Measurements from ENCODE around the gene RNASE9. TPM values are rescaled to one million over a fixed set of nuclear protein-coding genes. Genes with fewer than 3 reads are reported as not detected.
"Not testable (repeated sequence)": the region's sequence is repeated elsewhere in the genome, so short reads cannot be mapped to it uniquely, and the experiment has no call there.

Gene RNASE9
- total RNA-seq, 2 donors from 2014 or later, result not detected

GRCh38 chr14:20567199-20567598, 6.4 kb upstream of the RNASE9 start:
- not testable (repeated sequence) for H3K4me3 Mint-ChIP-seq; ATAC-seq (replicated peaks in 1 of 2); H3K4me1 Mint-ChIP-seq (ENCODE audit: low read depth); H3K9me3 Mint-ChIP-seq; H3K27me3 Mint-ChIP-seq (ENCODE audit: low read depth); H3K36me3 Mint-ChIP-seq (ENCODE audit: insufficient read depth in 2 of 2); H3K27ac Mint-ChIP-seq; DNase-seq

DNA sequence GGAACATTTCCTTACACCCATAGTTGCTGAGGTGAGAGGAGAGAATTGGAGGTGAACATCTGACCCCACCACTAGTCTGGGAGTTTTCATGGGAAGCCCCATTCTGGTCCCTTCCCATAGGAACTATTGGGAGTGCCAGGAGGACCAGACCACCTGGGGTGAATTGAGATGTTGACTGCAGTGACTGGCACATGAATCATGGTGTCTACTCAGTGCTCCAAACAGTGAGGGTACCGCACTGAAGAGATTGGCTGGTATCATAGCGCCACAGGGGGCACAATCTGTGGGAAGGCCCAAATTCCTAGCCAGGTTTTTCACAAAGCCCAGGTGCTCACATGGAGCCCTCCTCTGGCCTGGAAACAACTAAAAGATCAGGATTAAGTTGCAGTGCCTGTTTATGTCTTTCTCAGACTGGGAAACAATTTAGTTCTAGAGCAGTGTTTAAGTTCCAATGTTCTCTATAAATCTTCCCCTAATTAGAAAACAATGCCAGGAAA, 3.7 kb upstream of the RNASE9 start:
- peaks cover 0 to 1% of the 10 kb centered on the region in 2 donors for H3K36me3 Mint-ChIP-seq (ENCODE audit: insufficient read depth in 2 of 2)
- no peak for DNase-seq
- H3K4me1 Mint-ChIP-seq (ENCODE audit: low read depth), result no peaks in the 10 kb centered on the region
- no peak overlapping the region for H3K4me3 Mint-ChIP-seq
- H3K9me3 Mint-ChIP-seq, result peaks cover 5 to 8% of the 10 kb centered on the region in 2 donors
- no peaks in the 10 kb centered on the region for H3K27me3 Mint-ChIP-seq (ENCODE audit: low read depth)
- no peak for ATAC-seq (replicated peaks in 1 of 2)
- H3K27ac Mint-ChIP-seq, result no peak overlapping the region

DNA sequence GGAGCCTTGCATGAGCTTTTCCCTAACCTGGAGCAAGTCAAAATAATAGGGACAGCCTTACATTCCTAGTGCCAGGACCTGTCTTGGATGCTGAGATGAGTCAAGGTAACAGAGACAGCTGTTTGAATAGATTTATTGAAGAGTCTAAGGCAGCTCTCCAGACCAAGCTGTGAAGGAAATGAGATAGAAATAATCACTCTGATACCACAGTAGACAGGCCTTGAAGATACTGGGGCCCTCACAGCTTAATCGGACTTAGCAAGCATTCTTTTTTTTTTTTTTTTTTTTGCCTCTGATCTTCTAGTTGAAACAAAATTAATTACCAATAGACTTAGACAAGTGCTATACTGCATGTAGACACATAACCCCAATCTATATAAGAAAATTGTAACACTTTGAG, 3.1 kb upstream of the RNASE9 start:
- H3K27ac Mint-ChIP-seq, result no peak overlapping the region
- no peak for ATAC-seq (replicated peaks in 1 of 2)

GRCh38 chr14:20559461-20559904, 1.4 kb downstream of the RNASE9 start:
- H3K36me3 Mint-ChIP-seq (ENCODE audit: insufficient read depth in 2 of 2), result no peaks in the 10 kb centered on the region
- DNase-seq (no peak), ATAC-seq (replicated peaks in 1 of 2) (no peak)
- H3K4me1 Mint-ChIP-seq (ENCODE audit: low read depth), result no peaks in the 10 kb centered on the region
- no peaks in the 10 kb centered on the region for H3K27me3 Mint-ChIP-seq (ENCODE audit: low read depth)
- no peak overlapping the region for H3K27ac Mint-ChIP-seq
- H3K4me3 Mint-ChIP-seq, result no peak overlapping the region
- no peaks in the 10 kb centered on the region for H3K9me3 Mint-ChIP-seq

More for the DNA sequence above, 3.1 kb upstream of the RNASE9 start:
- Mint-ChIP-seq H3K9me3 (peaks cover 5 to 8% of the 10 kb centered on the region in 2 donors), H3K27me3 (ENCODE audit: low read depth) (no peaks in the 10 kb centered on the region), H3K4me3 (no peak overlapping the region), H3K4me1 (ENCODE audit: low read depth) (no peaks in the 10 kb centered on the region), H3K36me3 (ENCODE audit: insufficient read depth in 2 of 2) (peaks cover 0 to 1% of the 10 kb centered on the region in 2 donors)
- DNase-seq, result no peak

- Mint-ChIP-seq H3K9me3 (peaks cover 0 to 2% of the 10 kb centered on the region in 2 donors), H3K36me3 (ENCODE audit: insufficient read depth in 2 of 2) (no peaks in the 10 kb centered on the region)
- no peak for ATAC-seq (replicated peaks in 1 of 2)
These were observed 3.7 kb downstream of the RNASE9 start for GRCh38 chr14:20557212-20557542.

GRCh38 chr14:20556500-20557211, 4.2 kb downstream of the RNASE9 start:
- Mint-ChIP-seq H3K4me1 (ENCODE audit: low read depth) (no peaks in the 10 kb centered on the region), H3K36me3 (ENCODE audit: insufficient read depth in 2 of 2) (no peaks in the 10 kb centered on the region), H3K27ac (no peak overlapping the region), H3K27me3 (ENCODE audit: low read depth) (no peaks in the 10 kb centered on the region), H3K9me3 (peaks cover 0 to 2% of the 10 kb centered on the region in 2 donors), H3K4me3 (no peak overlapping the region)
- ATAC-seq (replicated peaks in 1 of 2) (no peak), DNase-seq (no peak)

More at GRCh38 chr14:20557212-20557542, 3.7 kb downstream of the RNASE9 start:
- Mint-ChIP-seq H3K27me3 (ENCODE audit: low read depth) (no peaks in the 10 kb centered on the region), H3K27ac (no peak overlapping the region), H3K4me3 (no peak overlapping the region), H3K4me1 (ENCODE audit: low read depth) (no peaks in the 10 kb centered on the region)
- DNase-seq, result no peak

DNA sequence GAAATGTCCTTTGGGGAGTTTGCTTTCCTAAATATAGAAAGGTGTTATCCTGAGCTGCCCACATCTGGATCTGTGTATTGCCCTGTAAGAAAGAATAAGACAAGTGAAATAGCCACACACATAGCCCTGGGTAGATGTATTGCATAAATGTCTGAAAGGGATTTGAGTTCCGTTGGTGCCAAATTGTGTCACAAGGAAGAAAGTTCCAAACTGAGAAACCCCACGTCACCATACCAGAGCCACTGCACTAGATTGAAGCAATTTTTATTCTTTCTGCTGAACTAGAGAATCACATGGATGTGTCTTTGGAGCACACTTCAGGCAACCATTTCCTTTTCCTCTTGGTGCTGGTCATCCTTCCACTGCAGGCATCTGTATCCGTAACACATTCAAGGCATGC, 5.0 kb downstream of the RNASE9 start:
- Mint-ChIP-seq H3K27me3 (ENCODE audit: low read depth) (no peaks in the 10 kb centered on the region), H3K9me3 (peaks cover 0 to 2% of the 10 kb centered on the region in 2 donors), H3K36me3 (ENCODE audit: insufficient read depth in 2 of 2) (no peaks in the 10 kb centered on the region), H3K4me1 (ENCODE audit: low read depth) (no peaks in the 10 kb centered on the region), H3K27ac (no peak overlapping the region), H3K4me3 (no peak overlapping the region)
- DNase-seq (no peak), ATAC-seq (replicated peaks in 1 of 2) (no peak)

- no peak for DNase-seq
These were observed 7.8 kb downstream of the RNASE9 start for GRCh38 chr14:20553024-20553423.

GRCh38 chr14:20551606-20552005, 9.2 kb downstream of the RNASE9 start:
- Mint-ChIP-seq H3K27ac (peak overlapping the region; percentile 19), H3K4me3 (no peak overlapping the region), H3K27me3 (ENCODE audit: low read depth) (peaks cover 6% of the 10 kb centered on the region), H3K9me3 (peaks cover 0 to 2% of the 10 kb centered on the region in 2 donors), H3K4me1 (ENCODE audit: low read depth) (no peaks in the 10 kb centered on the region), H3K36me3 (ENCODE audit: insufficient read depth in 2 of 2) (no peaks in the 10 kb centered on the region)
- ATAC-seq (replicated peaks in 1 of 2) (no peak), DNase-seq (no peak)

More at GRCh38 chr14:20553024-20553423, 7.8 kb downstream of the RNASE9 start:
- H3K27me3 Mint-ChIP-seq (ENCODE audit: low read depth), result no peaks in the 10 kb centered on the region
- no peak overlapping the region for H3K27ac Mint-ChIP-seq
- no peaks in the 10 kb centered on the region for H3K36me3 Mint-ChIP-seq (ENCODE audit: insufficient read depth in 2 of 2)
- no peak for ATAC-seq (replicated peaks in 1 of 2)
- H3K9me3 Mint-ChIP-seq, result peaks cover 0 to 2% of the 10 kb centered on the region in 2 donors
- no peak overlapping the region for H3K4me3 Mint-ChIP-seq
- no peaks in the 10 kb centered on the region for H3K4me1 Mint-ChIP-seq (ENCODE audit: low read depth)

DNA sequence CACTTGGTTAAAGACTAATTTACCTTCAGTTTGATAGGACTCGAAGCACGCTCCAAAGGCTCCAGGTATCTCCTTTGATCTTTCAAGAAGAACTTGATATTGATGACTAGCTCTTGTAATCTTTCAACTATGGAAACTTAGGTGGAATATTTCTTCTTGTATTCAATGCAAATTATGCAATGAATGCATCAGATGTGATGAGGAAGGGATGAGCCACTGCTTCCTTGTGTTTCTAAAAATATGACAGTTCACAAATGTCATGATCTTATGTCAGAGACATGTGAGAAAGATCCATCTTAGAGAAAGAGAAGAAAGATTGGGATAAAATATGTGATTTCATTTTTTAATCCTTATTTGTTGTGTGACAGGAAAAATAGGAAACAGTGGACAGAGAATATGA, 9.9 kb downstream of the RNASE9 start:
- H3K27ac Mint-ChIP-seq, result no peak overlapping the region
- H3K4me1 Mint-ChIP-seq (ENCODE audit: low read depth), result no peaks in the 10 kb centered on the region
- H3K27me3 Mint-ChIP-seq (ENCODE audit: low read depth), result peaks cover 7% of the 10 kb centered on the region
- H3K9me3 Mint-ChIP-seq, result peaks cover 0 to 2% of the 10 kb centered on the region in 2 donors
- H3K36me3 Mint-ChIP-seq (ENCODE audit: insufficient read depth in 2 of 2), result no peaks in the 10 kb centered on the region
- DNase-seq (no peak), ATAC-seq (replicated peaks in 1 of 2) (no peak)
- no peak overlapping the region for H3K4me3 Mint-ChIP-seq

DNA sequence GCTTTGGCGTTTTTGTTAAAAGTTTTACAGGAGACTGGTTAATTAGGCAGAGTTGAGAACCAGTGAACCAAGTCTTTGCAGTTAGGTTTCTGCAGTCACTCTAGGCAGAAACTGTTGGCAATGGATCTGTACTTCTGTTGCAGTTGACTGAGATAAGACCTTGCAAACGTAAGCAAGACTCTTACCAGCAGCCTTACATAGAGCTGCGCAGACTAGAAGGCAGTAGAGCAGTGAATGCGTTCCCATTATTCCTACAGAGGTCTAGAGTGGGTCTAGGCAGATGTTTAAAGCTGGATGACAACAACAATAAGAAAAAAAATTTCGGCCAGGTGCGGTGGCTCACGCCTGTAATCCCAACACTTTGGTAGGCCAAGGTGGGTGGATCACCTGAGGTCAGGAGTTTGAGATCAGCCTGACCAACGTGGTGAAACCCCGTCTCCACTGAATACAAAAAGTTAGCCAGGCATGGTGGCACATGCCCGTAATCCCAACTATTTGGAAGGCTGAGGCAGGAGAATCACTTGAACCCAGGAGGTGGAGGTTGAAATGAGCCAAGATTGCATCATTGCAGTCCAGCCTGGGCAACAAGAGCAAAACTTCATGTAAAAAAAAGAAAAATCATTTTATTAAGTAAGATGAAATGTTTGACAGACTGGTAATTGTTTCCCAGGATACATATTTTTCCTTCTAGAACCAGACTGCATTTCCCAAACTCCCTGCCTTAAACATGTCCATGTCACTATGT, 12.3 kb downstream of the RNASE9 start:
- peaks cover 0 to 2% of the 10 kb centered on the region in 2 donors for H3K36me3 Mint-ChIP-seq (ENCODE audit: insufficient read depth in 2 of 2)
- ATAC-seq (replicated peaks in 1 of 2), result no peak
- no peaks in the 10 kb centered on the region for H3K4me1 Mint-ChIP-seq (ENCODE audit: low read depth)
- H3K4me3 Mint-ChIP-seq, result no peak overlapping the region
- peaks cover 0 to 2% of the 10 kb centered on the region in 2 donors for H3K9me3 Mint-ChIP-seq
- peaks cover 7% of the 10 kb centered on the region for H3K27me3 Mint-ChIP-seq (ENCODE audit: low read depth)
- no peak overlapping the region for H3K27ac Mint-ChIP-seq
- no peak for DNase-seq

GRCh38 chr14:20546877-20547276, 14.0 kb downstream of the RNASE9 start:
- H3K27ac Mint-ChIP-seq, result no peak overlapping the region
- no peaks in the 10 kb centered on the region for H3K9me3 Mint-ChIP-seq
- H3K4me3 Mint-ChIP-seq, result no peak overlapping the region
- DNase-seq (no peak), ATAC-seq (replicated peaks in 1 of 2) (no peak)
- peaks cover 0 to 2% of the 10 kb centered on the region in 2 donors for H3K36me3 Mint-ChIP-seq (ENCODE audit: insufficient read depth in 2 of 2)
- no peaks in the 10 kb centered on the region for H3K4me1 Mint-ChIP-seq (ENCODE audit: low read depth)
- peaks cover 7% of the 10 kb centered on the region for H3K27me3 Mint-ChIP-seq (ENCODE audit: low read depth)

- DNase-seq (no peak), ATAC-seq (replicated peaks in 1 of 2) (no peak)
- no peaks in the 10 kb centered on the region for H3K9me3 Mint-ChIP-seq
- no peak overlapping the region for H3K4me3 Mint-ChIP-seq
- H3K27ac Mint-ChIP-seq, result no peak overlapping the region
- H3K36me3 Mint-ChIP-seq (ENCODE audit: insufficient read depth in 2 of 2), result peaks cover 0 to 2% of the 10 kb centered on the region in 2 donors
- H3K27me3 Mint-ChIP-seq (ENCODE audit: low read depth), result no peaks in the 10 kb centered on the region
- H3K4me1 Mint-ChIP-seq (ENCODE audit: low read depth), result no peaks in the 10 kb centered on the region
These were observed 20.9 kb downstream of the RNASE9 start for GRCh38 chr14:20539906-20540305.

Data from activated T-cell treated with anti-CD3 and anti-CD28 coated beads, Interleukin-2, amount 50 U/mL, for 72 hours (primary cell).